Neural progenitor cell (in vitro differentiated cells): Measurements from ENCODE around the gene STRIP2. TPM values are rescaled to one million over a fixed set of nuclear protein-coding genes. Genes with fewer than 3 reads are reported as not detected.

ENCODE experiments used
- DNase-seq: peaks from one replicate; pipeline ENCODE4 v3.0.0-alpha.2; 2016; ENCODE audit warnings: low spot score
- H2AFZ ChIP-seq: fragments of 200-600 bp; sonication (generic); replicated peaks from 2 replicates; pipeline ENCODE4 v1.6.1; 2016; ENCODE audit warnings: antibody characterized with exemption
- H3F3A ChIP-seq: fragments of 200-600 bp; sonication (generic); 2 replicates; pipeline ENCODE4 v1.6.1; 2016; ENCODE audit warnings: antibody characterized with exemption, low read depth
- H3K27ac ChIP-seq: fragments of 200-600 bp; sonication (generic); 2 replicates; pipeline ENCODE4 v1.5.1; 2016; ENCODE audit warnings: mild to moderate bottlenecking
- H3K27me3 ChIP-seq: fragments of 200-600 bp; sonication (generic); 2 replicates; pipeline ENCODE4 v1.6.1; 2016; ENCODE audit warnings: mild to moderate bottlenecking, moderate library complexity
- H3K36me3 ChIP-seq: fragments of 200-600 bp; sonication (generic); 2 replicates; pipeline ENCODE4 v1.5.1; 2016
- H3K4me1 ChIP-seq: fragments of 200-600 bp; sonication (generic); 2 replicates; pipeline ENCODE4 v1.6.1; 2016; ENCODE audit warnings: mixed run types
- H3K4me2 ChIP-seq: fragments of 200-600 bp; sonication (generic); 2 replicates; pipeline ENCODE4 v1.6.1; 2016
- H3K4me3 ChIP-seq: fragments of 200-600 bp; sonication (generic); 2 replicates; pipeline ENCODE4 v1.5.1; 2016
- H3K79me2 ChIP-seq: fragments of 200-600 bp; sonication (generic); 2 replicates; pipeline ENCODE4 v1.6.1; 2016; ENCODE audit warnings: low read depth
- H3K9ac ChIP-seq: fragments of 200-600 bp; sonication (generic); 2 replicates; pipeline ENCODE4 v1.6.1; 2016
- H3K9me3 ChIP-seq: fragments of 200-600 bp; sonication (generic); 2 replicates; pipeline ENCODE4 v1.5.1; 2016; ENCODE audit warnings: low read depth
- H4K20me1 ChIP-seq: fragments of 200-600 bp; sonication (generic); 2 replicates; pipeline ENCODE4 v1.6.1; 2016; ENCODE audit warnings: low read depth
- H3K27ac Mint-ChIP-seq: 3 replicates; pipeline ENCODE4 v1.8.0; 2021; ENCODE audit warnings: mixed read lengths
- H3K27me3 Mint-ChIP-seq: 2 replicates; pipeline ENCODE4 v1.8.0; 2022; ENCODE audit warnings: low read depth, mild to moderate bottlenecking, inconsistent platforms, moderate library complexity, mixed read lengths; ENCODE audit not compliant: insufficient read depth
- H3K36me3 Mint-ChIP-seq: 3 replicates; pipeline ENCODE4 v1.8.0; 2021; ENCODE audit warnings: mixed read lengths
- H3K4me1 Mint-ChIP-seq: 3 replicates; pipeline ENCODE4 v1.8.0; 2021; ENCODE audit warnings: mixed read lengths
- H3K4me3 Mint-ChIP-seq: 3 replicates; pipeline ENCODE4 v1.8.0; 2021; ENCODE audit warnings: mild to moderate bottlenecking, moderate library complexity, mixed read lengths
- H3K9me3 Mint-ChIP-seq: 3 replicates; pipeline ENCODE4 v1.8.0; 2020; ENCODE audit warnings: mixed read lengths
- CTCF ChIP-seq: fragments of 200-600 bp; sonication (generic); IDR thresholded peaks from 2 replicates; pipeline ENCODE4 v1.5.1; 2017; ENCODE audit warnings: antibody characterized with exemption, mild to moderate bottlenecking
- EZH2 ChIP-seq: fragments of 200-600 bp; sonication (generic); IDR thresholded peaks from 2 replicates; pipeline ENCODE4 v1.6.1; 2017; ENCODE audit warnings: antibody characterized with exemption, mild to moderate bottlenecking, moderate library complexity
- EZH2phosphoT487 ChIP-seq: fragments of 200-600 bp; sonication (generic); IDR thresholded peaks from 2 replicates; pipeline ENCODE4 v1.6.1; 2017; ENCODE audit warnings: antibody characterized with exemption
- total RNA-seq: library from RNA; depleted of rRNA; stranded (reverse); fragments of >200 nt; gene quantifications from 2 replicates; pipeline ENCODE4 v1.2.3, GENCODE V29; 2015; ENCODE audit warnings: low replicate concordance

The STRIP2 gene
- total RNA-seq = 11.6 and 12.5 TPM in 2 replicates

- Histone ChIP-seq H3K27me3 (peaks cover 15% of the 10 kb centered on the region), H3K9ac (peak within 1 kb of the TSS; percentile 67), H3F3A (peaks cover 26% of the 10 kb centered on the region), H3K4me2 (peak within 1 kb of the TSS; percentile 94), H3K9me3 (no peaks in the 10 kb centered on the region), H3K4me3 (peak within 1 kb of the TSS; percentile 98), H2AFZ (peak within 1 kb of the TSS; percentile 95), H3K4me1 (peaks cover 14% of the 10 kb centered on the region), H4K20me1 (peaks cover 5% of the 10 kb centered on the region), H3K36me3 (no peaks in the 10 kb centered on the region), H3K27ac (peak within 1 kb of the TSS; percentile 21), H3K79me2 (peaks cover 19% of the 10 kb centered on the region)
- no peaks in the 10 kb centered on the region for H3K9me3 Mint-ChIP-seq
- TF ChIP-seq EZH2phosphoT487 = peak; percentile 52
- peak; percentile 48 for TF ChIP-seq CTCF
- peak; percentile 42 for TF ChIP-seq EZH2
- H3K27me3 Mint-ChIP-seq = peaks cover 11% of the 10 kb centered on the region
- DNase-seq = peak; percentile 98
- peak within 1 kb of the TSS; percentile 95 for H3K4me3 Mint-ChIP-seq
- no peaks in the 10 kb centered on the region for H3K36me3 Mint-ChIP-seq
- peaks cover 19% of the 10 kb centered on the region for H3K4me1 Mint-ChIP-seq
- H3K27ac Mint-ChIP-seq = peak within 1 kb of the TSS; percentile 90
Observed at GRCh38 chr7:129433847-129434674, at the start of gene STRIP2. Gene STRIP2, plus strand, starts transcription at chr7:129434432. Its CDS starts 41 bp downstream, at chr7:129434473.

GRCh38 chr7:129385116-129385515, 49.1 kb upstream of the STRIP2 start:
- peaks cover 28% of the 10 kb centered on the region for H3K4me1 Mint-ChIP-seq
- peaks cover 40% of the 10 kb centered on the region for H3K4me1 ChIP-seq
- no peak overlapping the region for H2AFZ ChIP-seq
- peaks cover 7% of the 10 kb centered on the region for H3K36me3 Mint-ChIP-seq
- H3K4me3 Mint-ChIP-seq = no peak overlapping the region
- no peak overlapping the region for H3K27ac Mint-ChIP-seq
- H3F3A ChIP-seq = peaks cover 16% of the 10 kb centered on the region
- no peaks in the 10 kb centered on the region for H3K9me3 ChIP-seq
- H3K79me2 ChIP-seq = no peaks in the 10 kb centered on the region
- no peak for TF ChIP-seq EZH2
- TF ChIP-seq EZH2phosphoT487 = no peak
- no peak for TF ChIP-seq CTCF
- H4K20me1 ChIP-seq = peaks cover 44% of the 10 kb centered on the region
- no peaks in the 10 kb centered on the region for H3K27me3 Mint-ChIP-seq
- no peak overlapping the region for H3K4me2 ChIP-seq
- no peak overlapping the region for H3K4me3 ChIP-seq
- DNase-seq = no peak
- H3K36me3 ChIP-seq = no peaks in the 10 kb centered on the region
- no peak overlapping the region for H3K27ac ChIP-seq
- H3K9me3 Mint-ChIP-seq = no peaks in the 10 kb centered on the region
- no peak overlapping the region for H3K9ac ChIP-seq
- H3K27me3 ChIP-seq = no peaks in the 10 kb centered on the region

- H3K36me3 Mint-ChIP-seq = peaks cover 7% of the 10 kb centered on the region
- H3F3A ChIP-seq = peaks cover 16% of the 10 kb centered on the region
- H3K79me2 ChIP-seq = no peaks in the 10 kb centered on the region
- H3K9ac ChIP-seq = no peak overlapping the region
- no peak overlapping the region for H3K27ac Mint-ChIP-seq
- no peaks in the 10 kb centered on the region for H3K36me3 ChIP-seq
- no peak overlapping the region for H3K4me3 ChIP-seq
- no peaks in the 10 kb centered on the region for H3K9me3 ChIP-seq
- no peak overlapping the region for H3K4me2 ChIP-seq
- H3K4me1 Mint-ChIP-seq = peaks cover 28% of the 10 kb centered on the region
- H4K20me1 ChIP-seq = peaks cover 44% of the 10 kb centered on the region
- H3K27me3 ChIP-seq = no peaks in the 10 kb centered on the region
- no peak for TF ChIP-seq EZH2
- no peak for TF ChIP-seq EZH2phosphoT487
- TF ChIP-seq CTCF = no peak
- H3K9me3 Mint-ChIP-seq = no peaks in the 10 kb centered on the region
- peaks cover 40% of the 10 kb centered on the region for H3K4me1 ChIP-seq
- H2AFZ ChIP-seq = no peak overlapping the region
- no peak for DNase-seq
- no peak overlapping the region for H3K27ac ChIP-seq
- no peaks in the 10 kb centered on the region for H3K27me3 Mint-ChIP-seq
- H3K4me3 Mint-ChIP-seq = no peak overlapping the region
Observed at GRCh38 chr7:129385598-129385997, 48.6 kb upstream of the STRIP2 start.
